ENCODE data around the gene ARHGAP4. TPM values are rescaled to one million over a fixed set of nuclear protein-coding genes. Genes with fewer than 3 reads are reported as not detected.

ARHGAP4 gene
- total and polyA plus RNA-seq, 2 donors (not counting 1 experiment from before 2014, with no cell fraction given) = 0.51 to 1.5 TPM

DNA sequence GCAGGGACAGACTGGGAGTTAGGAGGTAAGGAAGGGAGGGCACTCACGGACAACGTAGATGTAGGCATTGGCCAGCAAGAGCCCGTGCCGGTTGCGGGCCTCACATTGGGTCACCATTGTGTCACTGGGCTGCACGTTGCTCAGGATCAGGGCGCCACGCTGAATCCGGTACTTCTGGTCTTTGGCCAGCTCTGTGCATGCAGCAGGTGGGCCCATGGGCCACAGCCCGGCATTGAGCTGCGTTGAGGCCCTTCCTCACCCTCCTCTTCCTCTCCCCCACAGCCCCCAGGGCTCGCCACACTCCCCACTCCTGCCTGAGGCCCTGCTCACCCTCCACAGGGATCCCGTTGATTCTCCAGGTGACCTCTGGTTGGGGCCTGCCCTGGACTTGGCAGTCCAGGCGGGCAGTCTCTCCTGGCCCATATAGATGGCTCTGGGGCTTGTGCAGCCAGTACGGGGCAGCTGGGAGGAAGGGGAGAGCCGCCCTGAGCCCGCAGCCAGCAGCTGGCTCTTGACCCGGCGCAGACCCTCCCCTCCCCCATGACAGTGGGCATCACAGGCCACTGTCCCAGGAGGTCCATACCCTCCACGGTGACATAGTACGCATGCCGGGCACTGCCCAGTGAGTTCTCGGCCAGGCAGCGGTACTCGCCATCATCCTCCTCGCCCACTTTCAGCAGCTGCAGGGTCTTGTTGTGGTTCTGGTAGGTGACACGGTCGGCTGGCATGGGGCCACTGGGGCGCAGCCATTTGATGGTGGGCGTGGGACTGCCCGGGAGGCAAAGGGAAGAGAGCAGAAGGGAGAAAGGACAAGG lies 56.4 kb downstream of the ARHGAP4 start:
- DNase-seq (ENCODE audit: low read depth in 2 of 2) = no peak
- Histone ChIP-seq H3K36me3 (ENCODE audit: control insufficient read depth, insufficient read depth, low read length) (no peaks in the 10 kb centered on the region), H3K4me2 (ENCODE audit: extremely low read depth, insufficient read depth, low read length) (no peak overlapping the region), H3K9me3 (ENCODE audit: control insufficient read depth, insufficient read depth, low read depth, low read length) (no peaks in the 10 kb centered on the region), H2AFZ (ENCODE audit: low read length) (no peak overlapping the region), H3K9ac (ENCODE audit: insufficient read depth, low read length) (no peak overlapping the region), H3K27me3 (ENCODE audit: control insufficient read depth, insufficient read depth, low read length) (no peaks in the 10 kb centered on the region), H3K79me2 (ENCODE audit: control insufficient read depth, insufficient read depth, low read length) (no peaks in the 10 kb centered on the region), H4K20me1 (ENCODE audit: control insufficient read depth, extremely low read depth, insufficient read depth, low read length) (no peaks in the 10 kb centered on the region), H3K4me3 (replicated peaks in 1 of 4; ENCODE audit: control extremely low read depth in 1 of 4, insufficient read depth in 1 of 4, low read depth in 3 of 4, low read length in 4 of 4) (no peak overlapping the region), H3K4me1 (ENCODE audit: control insufficient read depth, extremely low read depth, insufficient read depth, low read length) (no peaks in the 10 kb centered on the region), H3K27ac (ENCODE audit: insufficient read depth, low read length) (no peak overlapping the region)
- TF ChIP-seq, protein P1, sequence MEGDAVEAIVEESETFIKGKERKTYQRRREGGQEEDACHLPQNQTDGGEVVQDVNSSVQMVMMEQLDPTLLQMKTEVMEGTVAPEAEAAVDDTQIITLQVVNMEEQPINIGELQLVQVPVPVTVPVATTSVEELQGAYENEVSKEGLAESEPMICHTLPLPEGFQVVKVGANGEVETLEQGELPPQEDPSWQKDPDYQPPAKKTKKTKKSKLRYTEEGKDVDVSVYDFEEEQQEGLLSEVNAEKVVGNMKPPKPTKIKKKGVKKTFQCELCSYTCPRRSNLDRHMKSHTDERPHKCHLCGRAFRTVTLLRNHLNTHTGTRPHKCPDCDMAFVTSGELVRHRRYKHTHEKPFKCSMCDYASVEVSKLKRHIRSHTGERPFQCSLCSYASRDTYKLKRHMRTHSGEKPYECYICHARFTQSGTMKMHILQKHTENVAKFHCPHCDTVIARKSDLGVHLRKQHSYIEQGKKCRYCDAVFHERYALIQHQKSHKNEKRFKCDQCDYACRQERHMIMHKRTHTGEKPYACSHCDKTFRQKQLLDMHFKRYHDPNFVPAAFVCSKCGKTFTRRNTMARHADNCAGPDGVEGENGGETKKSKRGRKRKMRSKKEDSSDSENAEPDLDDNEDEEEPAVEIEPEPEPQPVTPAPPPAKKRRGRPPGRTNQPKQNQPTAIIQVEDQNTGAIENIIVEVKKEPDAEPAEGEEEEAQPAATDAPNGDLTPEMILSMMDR (conservative IDR thresholded peaks at IDR 0.05 in 1 of 2, IDR thresholded peaks at IDR 0.05 in 1 of 2; ENCODE audit: low read depth in 1 of 2, low read length in 2 of 2) = no peak
- no peak for TF ChIP-seq EZH2 (IDR thresholded peaks at IDR 0.05; ENCODE audit: low read length, missing control alignments)

DNA sequence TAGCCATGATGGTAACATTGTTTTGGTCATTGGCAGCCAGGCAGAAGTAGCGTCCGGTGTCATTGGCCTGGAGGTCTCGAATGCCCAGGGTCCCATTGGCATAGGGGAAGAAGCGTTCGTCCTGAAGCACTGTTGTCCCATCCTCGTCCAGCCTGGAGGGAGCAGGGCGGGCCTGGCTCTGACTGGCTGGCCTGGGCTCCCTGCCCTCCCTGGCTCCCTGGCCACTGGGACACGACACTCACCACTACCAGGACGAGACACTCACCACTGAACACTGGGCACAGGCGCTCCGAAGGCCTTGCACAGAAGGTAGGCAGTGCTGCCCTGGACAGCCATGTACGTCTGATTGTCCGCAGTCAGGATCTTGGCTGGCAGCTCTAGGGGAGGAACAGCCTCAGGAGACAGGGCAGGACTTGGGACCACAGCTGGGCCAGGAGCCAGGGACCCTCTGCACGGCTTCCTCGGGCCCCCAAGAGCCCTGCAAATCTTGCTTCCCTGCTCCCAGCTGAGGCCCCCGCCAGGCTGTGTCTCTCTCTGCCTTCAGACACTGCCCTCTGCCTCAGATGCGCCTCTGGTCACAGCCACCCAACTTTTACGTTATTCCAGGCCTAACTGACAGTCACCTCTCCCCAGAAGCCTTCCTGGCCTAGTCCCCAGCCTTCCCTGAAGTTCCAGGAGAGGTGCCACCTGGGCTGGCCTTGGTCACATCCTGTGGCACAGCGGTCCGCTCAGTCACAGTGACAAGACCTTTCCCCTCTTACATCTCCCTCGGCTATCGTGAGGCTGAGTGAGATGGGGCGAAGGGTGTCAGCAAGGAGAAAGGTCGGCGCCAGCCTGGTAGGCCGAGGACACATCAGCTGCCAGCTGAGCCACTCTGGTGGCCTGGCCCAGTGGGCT lies 57.2 kb downstream of the ARHGAP4 start:
- H3K4me2 ChIP-seq (ENCODE audit: extremely low read depth, insufficient read depth, low read length) = no peak overlapping the region
- H3K9ac ChIP-seq (ENCODE audit: insufficient read depth, low read length) = no peak overlapping the region
- no peaks in the 10 kb centered on the region for H3K36me3 ChIP-seq (ENCODE audit: control insufficient read depth, insufficient read depth, low read length)
- no peak overlapping the region for H2AFZ ChIP-seq (ENCODE audit: low read length)
- DNase-seq (ENCODE audit: low read depth in 2 of 2) = no peak
- H3K27me3 ChIP-seq (ENCODE audit: control insufficient read depth, insufficient read depth, low read length) = no peaks in the 10 kb centered on the region
- no peaks in the 10 kb centered on the region for H3K9me3 ChIP-seq (ENCODE audit: control insufficient read depth, insufficient read depth, low read depth, low read length)
- no peaks in the 10 kb centered on the region for H3K79me2 ChIP-seq (ENCODE audit: control insufficient read depth, insufficient read depth, low read length)
- no peak overlapping the region for H3K27ac ChIP-seq (ENCODE audit: insufficient read depth, low read length)
- H3K4me1 ChIP-seq (ENCODE audit: control insufficient read depth, extremely low read depth, insufficient read depth, low read length) = no peaks in the 10 kb centered on the region
- TF ChIP-seq, protein P1 (conservative IDR thresholded peaks at IDR 0.05 in 1 of 2, IDR thresholded peaks at IDR 0.05 in 1 of 2; ENCODE audit: low read depth in 1 of 2, low read length in 2 of 2) = no peak
- TF ChIP-seq EZH2 (IDR thresholded peaks at IDR 0.05; ENCODE audit: low read length, missing control alignments) = no peak
- H4K20me1 ChIP-seq (ENCODE audit: control insufficient read depth, extremely low read depth, insufficient read depth, low read length) = no peaks in the 10 kb centered on the region
- no peak overlapping the region for H3K4me3 ChIP-seq (replicated peaks in 1 of 4; ENCODE audit: control extremely low read depth in 1 of 4, insufficient read depth in 1 of 4, low read depth in 3 of 4, low read length in 4 of 4)

DNA sequence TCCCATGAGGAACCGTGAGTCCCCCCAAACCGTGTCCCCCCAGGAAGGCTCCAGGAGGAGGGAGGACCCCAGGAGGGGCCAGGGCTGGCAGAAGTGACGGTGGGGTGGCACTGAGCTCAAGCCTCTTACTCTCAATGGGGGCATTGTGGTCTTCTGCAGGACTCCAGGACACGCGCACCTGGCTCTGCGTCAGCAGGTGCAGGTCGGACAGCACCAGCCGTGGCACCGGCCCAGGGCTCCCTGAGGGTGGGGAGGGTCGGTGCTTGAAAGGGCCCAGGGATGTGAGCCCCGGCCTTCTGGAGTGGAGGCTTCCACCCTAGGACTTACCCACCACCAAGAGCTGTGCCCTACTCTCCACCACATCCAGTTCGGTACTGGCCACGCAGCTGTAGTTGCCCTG lies 58.4 kb downstream of the ARHGAP4 start:
- Histone ChIP-seq H3K27ac (ENCODE audit: insufficient read depth, low read length) (no peak overlapping the region), H3K4me3 (replicated peaks in 1 of 4; ENCODE audit: control extremely low read depth in 1 of 4, insufficient read depth in 1 of 4, low read depth in 3 of 4, low read length in 4 of 4) (no peak overlapping the region), H3K4me2 (ENCODE audit: extremely low read depth, insufficient read depth, low read length) (no peak overlapping the region), H3K79me2 (ENCODE audit: control insufficient read depth, insufficient read depth, low read length) (no peaks in the 10 kb centered on the region), H3K9ac (ENCODE audit: insufficient read depth, low read length) (no peak overlapping the region), H3K9me3 (ENCODE audit: control insufficient read depth, insufficient read depth, low read depth, low read length) (no peaks in the 10 kb centered on the region), H4K20me1 (ENCODE audit: control insufficient read depth, extremely low read depth, insufficient read depth, low read length) (no peaks in the 10 kb centered on the region), H3K27me3 (ENCODE audit: control insufficient read depth, insufficient read depth, low read length) (no peaks in the 10 kb centered on the region), H3K36me3 (ENCODE audit: control insufficient read depth, insufficient read depth, low read length) (no peaks in the 10 kb centered on the region), H3K4me1 (ENCODE audit: control insufficient read depth, extremely low read depth, insufficient read depth, low read length) (no peaks in the 10 kb centered on the region), H2AFZ (ENCODE audit: low read length) (no peak overlapping the region)
- no peak for TF ChIP-seq EZH2 (IDR thresholded peaks at IDR 0.05; ENCODE audit: low read length, missing control alignments)
- TF ChIP-seq, protein P1 (conservative IDR thresholded peaks at IDR 0.05 in 1 of 2, IDR thresholded peaks at IDR 0.05 in 1 of 2; ENCODE audit: low read depth in 1 of 2, low read length in 2 of 2) = no peak
- DNase-seq (ENCODE audit: low read depth in 2 of 2) = no peak

All from fibroblast of lung (primary cell).